HG02852 (cell line): ENCODE results near the gene PRSS1.
"Not testable (repeated sequence)": the region's sequence is repeated elsewhere in the genome, so short reads cannot be mapped to it uniquely, and the experiment has no call there.

ENCODE experiments used
- ATAC-seq: cut with Tn5 transposase; IDR thresholded peaks from one replicate; pipeline ENCODE4 v1.9.1; 2021; ENCODE audit warnings: mild to moderate bottlenecking, moderate library complexity; ENCODE audit not compliant: unreplicated experiment

PRSS1 gene

GRCh38 chr7:142749218-142749993 lies at the start of gene PRSS1:
PRSS1 (plus strand) TSS chr7:142749472; CDS start chr7:142749485, 13 bp downstream.
- ATAC-seq = no peak

- ATAC-seq = not testable (repeated sequence)
Measured at GRCh38 chr7:142700935-142701334, 48.3 kb upstream of the PRSS1 start.

- ATAC-seq = no peak
Measured at GRCh38 chr7:142703655-142704305, 45.5 kb upstream of the PRSS1 start.

GRCh38 chr7:142708726-142709125 lies 40.5 kb upstream of the PRSS1 start:
- ATAC-seq = not testable (repeated sequence)

GRCh38 chr7:142709921-142710320 lies 39.4 kb upstream of the PRSS1 start:
- no peak for ATAC-seq

GRCh38 chr7:142711196-142711595 lies 38.1 kb upstream of the PRSS1 start:
- no peak for ATAC-seq

GRCh38 chr7:142711746-142712616 lies 37.3 kb upstream of the PRSS1 start:
- no peak for ATAC-seq

GRCh38 chr7:142712617-142712957 lies 36.7 kb upstream of the PRSS1 start:
- no peak for ATAC-seq

GRCh38 chr7:142714375-142714774 lies 34.9 kb upstream of the PRSS1 start:
- peak; percentile 47 for ATAC-seq

GRCh38 chr7:142716596-142716995 lies 32.7 kb upstream of the PRSS1 start:
- ATAC-seq = no peak

- ATAC-seq = no peak
Measured at GRCh38 chr7:142717453-142717852, 31.8 kb upstream of the PRSS1 start.

- no peak for ATAC-seq
Measured at GRCh38 chr7:142718313-142718712, 31.0 kb upstream of the PRSS1 start.

- ATAC-seq = no peak
Measured at GRCh38 chr7:142720172-142720773, 29.0 kb upstream of the PRSS1 start.

GRCh38 chr7:142720986-142721385 lies 28.3 kb upstream of the PRSS1 start:
- ATAC-seq = no peak

GRCh38 chr7:142722248-142722794 lies 27.0 kb upstream of the PRSS1 start:
- no peak for ATAC-seq

GRCh38 chr7:142733271-142733670 lies 16.0 kb upstream of the PRSS1 start:
- ATAC-seq = peak; percentile 99

- peak; percentile 98 for ATAC-seq
Measured at GRCh38 chr7:142739923-142740492, 9.3 kb upstream of the PRSS1 start.

GRCh38 chr7:142740786-142741185 lies 8.5 kb upstream of the PRSS1 start:
- ATAC-seq = no peak

- not testable (repeated sequence) for ATAC-seq
Measured at GRCh38 chr7:142741932-142742331, 7.3 kb upstream of the PRSS1 start.

- no peak for ATAC-seq
Measured at GRCh38 chr7:142745091-142745635, 4.1 kb upstream of the PRSS1 start.
